Measurements from ENCODE around the gene NR5A2. TPM values are rescaled to one million over a fixed set of nuclear protein-coding genes. Genes with fewer than 3 reads are reported as not detected.

The NR5A2 gene
- total RNA-seq, 4 donors from 2014 or later, result 3.7 to 19.1 (median 11.3) TPM

- no peak for DNase-seq (ENCODE audit: low spot score)
- no peak for TF ChIP-seq CTCF (IDR thresholded peaks at IDR 0.05)
- no peak for ATAC-seq (ENCODE audit: low FRiP score)
Measured at GRCh38 chr1:200116324-200116723, 88.8 kb downstream of the NR5A2 start.

- no peak for TF ChIP-seq CTCF (IDR thresholded peaks at IDR 0.05)
- no peak for ATAC-seq (ENCODE audit: low FRiP score)
- DNase-seq (ENCODE audit: low spot score), result no peak
Measured at GRCh38 chr1:200118779-200119505, 91.4 kb downstream of the NR5A2 start.

GRCh38 chr1:200121421-200121820 lies 93.9 kb downstream of the NR5A2 start:
- no peak for TF ChIP-seq CTCF (IDR thresholded peaks at IDR 0.05)
- no peak for DNase-seq (ENCODE audit: low spot score)
- ATAC-seq (ENCODE audit: low FRiP score), result no peak

- TF ChIP-seq CTCF (IDR thresholded peaks at IDR 0.05), result no peak
- DNase-seq (ENCODE audit: low spot score), result no peak
- ATAC-seq (ENCODE audit: low FRiP score), result no peak
Measured at GRCh38 chr1:200124309-200124708, 96.8 kb downstream of the NR5A2 start.

- ATAC-seq (ENCODE audit: low FRiP score) (no peak), DNase-seq (ENCODE audit: low spot score) (no peak)
- TF ChIP-seq CTCF (IDR thresholded peaks at IDR 0.05), result no peak
Measured at GRCh38 chr1:200128081-200128480, 100.6 kb downstream of the NR5A2 start.

- ATAC-seq (ENCODE audit: low FRiP score), result no peak
- no peak for DNase-seq (ENCODE audit: low spot score)
- no peak for TF ChIP-seq CTCF (IDR thresholded peaks at IDR 0.05)
Measured at GRCh38 chr1:200128944-200129879, 101.7 kb downstream of the NR5A2 start.
